NCI-H128 (cell line): ENCODE results near the gene SCGB3A1.

ENCODE experiments used
- DNase-seq: peaks from one replicate; lab custom pipeline; 2025; ENCODE audit not compliant: unreplicated experiment; lab: John Stamatoyannopoulos, UW

The SCGB3A1 gene

DNA sequence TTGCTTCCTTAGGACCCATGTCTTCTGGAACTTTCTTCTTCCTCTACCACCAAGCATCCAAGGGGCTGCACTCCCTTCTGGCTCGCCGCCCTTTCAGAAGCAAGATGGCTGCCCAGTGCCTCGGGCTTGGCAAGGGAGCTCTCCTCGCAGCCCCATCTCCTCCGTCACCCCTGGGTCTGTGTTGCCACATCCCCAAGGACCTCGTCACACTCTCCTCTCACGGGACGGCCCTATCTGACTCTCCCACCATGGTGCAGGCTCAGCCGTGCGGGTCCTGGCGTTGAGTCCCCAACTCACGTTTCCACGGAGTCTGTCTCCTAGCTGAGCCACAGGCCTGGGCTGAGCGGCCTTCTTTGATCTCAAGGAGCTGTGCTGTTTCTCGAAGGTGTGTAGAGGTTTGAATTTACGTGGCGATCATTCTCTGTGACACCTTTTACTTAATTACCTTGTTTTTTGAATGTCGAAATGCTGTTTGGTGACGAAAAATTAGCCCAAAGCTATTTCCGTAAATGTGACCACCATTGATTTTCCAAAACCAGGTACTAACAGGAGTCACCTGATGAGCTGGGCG, 15.0 kb upstream of the SCGB3A1 start:
- DNase-seq, result no peak

DNA sequence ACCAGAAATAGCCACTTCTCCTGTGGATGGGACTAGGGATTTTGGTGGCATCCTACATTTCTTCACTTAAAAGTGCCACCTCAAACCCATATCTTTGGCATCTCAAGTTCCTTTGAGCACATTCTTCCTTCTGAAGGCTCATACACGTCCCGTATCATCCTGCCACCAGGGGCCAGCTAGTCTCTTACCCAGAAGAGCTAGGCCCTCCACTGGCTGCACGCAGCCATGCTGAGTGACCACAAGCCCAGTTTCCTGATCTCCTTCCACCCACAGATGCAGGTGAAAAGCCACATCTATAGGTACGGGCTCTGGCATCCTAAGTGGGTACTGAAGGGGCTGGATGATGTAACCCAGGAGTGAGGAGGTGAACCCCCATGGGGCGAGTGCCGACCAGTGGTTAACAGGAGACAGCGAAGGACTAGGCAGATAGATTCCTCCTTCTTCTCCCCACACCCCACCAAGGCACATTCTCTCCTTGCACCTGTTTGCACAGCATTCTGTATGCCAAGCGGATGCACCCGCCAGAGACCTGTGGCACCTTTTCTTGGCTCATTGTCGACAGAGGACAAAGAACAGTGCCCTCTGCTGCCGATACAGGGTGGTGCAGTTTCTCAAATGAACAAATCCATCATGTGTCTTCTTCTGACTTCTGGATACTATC, 14.4 kb upstream of the SCGB3A1 start:
- no peak for DNase-seq

DNA sequence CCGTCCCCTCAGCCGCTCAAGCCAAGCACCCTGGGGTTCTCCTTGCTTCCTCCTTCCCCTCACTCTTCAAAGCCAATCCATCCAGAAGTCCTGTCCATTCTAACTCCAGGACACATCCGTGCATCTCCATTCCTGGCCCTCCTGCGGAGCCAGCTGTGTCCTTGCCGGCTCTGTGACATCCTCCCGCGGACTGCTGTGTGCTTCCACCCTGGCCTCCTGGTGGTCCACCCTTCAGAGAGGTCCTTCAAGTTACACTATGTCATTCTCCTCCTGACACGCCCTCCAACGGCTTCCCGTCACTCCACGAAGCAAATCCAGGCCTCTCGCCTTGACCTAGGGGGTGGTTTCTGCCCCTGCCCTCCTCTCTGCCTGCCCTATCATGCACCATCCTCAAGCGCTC, 13.0 kb upstream of the SCGB3A1 start:
- no peak for DNase-seq

DNA sequence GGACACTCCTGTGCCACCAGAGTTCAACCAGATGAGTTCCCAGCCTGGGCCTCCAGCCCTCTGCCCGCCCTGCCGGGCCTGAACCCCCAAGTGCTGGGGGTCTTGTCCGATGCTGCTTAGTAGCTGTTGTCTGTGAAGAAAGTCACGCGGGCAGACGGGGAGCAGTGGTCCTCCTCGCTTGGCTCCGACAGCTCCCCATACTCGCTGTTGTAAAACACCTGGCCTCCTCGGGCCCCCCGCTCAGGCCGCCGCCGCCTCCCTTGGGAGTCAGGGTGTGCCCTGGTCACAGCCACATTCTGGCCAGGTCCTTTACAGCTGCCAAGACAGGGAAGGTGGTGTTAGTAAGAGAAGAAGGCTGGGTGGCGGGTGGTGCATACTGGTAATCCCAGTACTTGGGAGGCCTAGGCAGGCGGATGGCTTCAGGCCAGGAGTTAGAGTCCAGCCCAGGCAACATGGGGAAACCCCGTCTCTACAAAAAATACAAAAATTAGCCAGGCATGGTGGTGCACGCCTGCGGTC, 11.8 kb upstream of the SCGB3A1 start:
- DNase-seq, result no peak

DNA sequence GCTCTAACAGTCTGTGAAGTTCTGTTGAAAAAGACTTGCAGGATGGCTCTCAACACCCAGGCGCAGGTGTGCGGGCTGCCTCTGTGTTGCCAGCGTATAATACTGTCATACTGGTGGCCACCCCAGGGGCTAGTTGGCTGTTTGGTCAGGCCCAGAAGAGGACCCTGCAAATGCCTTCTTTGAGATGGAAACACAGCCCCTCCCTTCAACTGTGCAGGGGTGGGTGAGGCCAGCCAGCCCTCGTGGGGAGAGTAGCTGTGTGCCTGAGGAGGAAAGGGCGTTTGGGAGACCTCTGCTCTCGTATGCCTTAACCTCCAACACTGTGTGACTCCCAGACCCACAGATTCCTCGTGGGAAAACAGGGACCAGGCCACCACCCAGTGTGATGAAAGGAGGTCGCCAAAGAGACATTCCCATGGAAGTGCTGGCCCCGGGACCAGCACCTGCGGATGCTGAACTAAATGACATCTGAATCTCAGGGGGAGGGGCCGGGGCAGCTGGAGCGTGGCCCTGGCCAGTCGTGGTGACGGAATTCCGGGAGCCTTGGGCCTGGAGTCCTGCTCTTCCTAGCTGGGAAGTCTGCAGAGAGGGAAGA, 11.3 kb upstream of the SCGB3A1 start:
- no peak for DNase-seq

DNA sequence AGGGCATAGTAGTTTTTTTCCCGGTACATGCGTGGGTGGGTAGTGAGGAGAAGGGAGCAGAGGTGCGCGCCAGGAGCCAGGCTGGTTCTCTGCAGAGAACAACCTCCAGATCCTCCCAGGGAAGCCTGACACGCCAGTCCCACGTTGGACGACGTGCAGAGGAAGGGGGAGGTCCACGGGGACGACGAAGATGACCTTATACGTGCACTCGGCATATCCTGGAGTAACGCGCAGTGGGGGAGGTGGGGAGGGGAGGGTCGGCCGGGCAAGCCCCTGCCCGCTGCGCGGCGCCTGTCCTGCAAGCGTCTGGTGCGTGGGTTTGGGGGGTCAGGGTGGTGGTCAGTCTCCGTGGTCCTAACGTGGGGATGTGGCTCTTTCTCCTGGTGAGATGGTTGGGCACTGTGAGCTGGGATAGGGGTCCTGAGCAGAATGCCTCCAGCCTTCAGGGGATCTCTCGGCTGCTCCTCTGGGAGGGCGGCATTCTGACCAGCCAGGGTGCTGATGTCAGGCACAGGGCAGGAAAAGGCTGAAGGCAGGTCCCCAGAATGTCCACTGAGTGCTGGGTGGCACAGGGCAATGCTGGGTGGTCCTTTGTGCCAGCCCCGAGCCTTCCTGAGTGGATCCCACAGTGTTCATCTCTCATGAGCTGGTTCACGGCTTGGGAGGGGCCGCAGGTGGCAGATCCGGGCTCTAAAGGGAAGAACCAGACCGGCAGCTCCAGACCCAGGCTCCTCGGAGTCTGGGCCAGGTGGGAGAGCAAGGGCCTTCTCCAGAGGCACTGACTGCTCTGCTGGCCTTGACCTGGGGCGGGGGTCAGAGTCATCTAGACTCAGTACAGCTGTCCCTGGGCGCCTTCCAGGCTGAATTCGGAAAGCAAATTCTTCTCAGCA, 10.5 kb upstream of the SCGB3A1 start:
- no peak for DNase-seq

DNA sequence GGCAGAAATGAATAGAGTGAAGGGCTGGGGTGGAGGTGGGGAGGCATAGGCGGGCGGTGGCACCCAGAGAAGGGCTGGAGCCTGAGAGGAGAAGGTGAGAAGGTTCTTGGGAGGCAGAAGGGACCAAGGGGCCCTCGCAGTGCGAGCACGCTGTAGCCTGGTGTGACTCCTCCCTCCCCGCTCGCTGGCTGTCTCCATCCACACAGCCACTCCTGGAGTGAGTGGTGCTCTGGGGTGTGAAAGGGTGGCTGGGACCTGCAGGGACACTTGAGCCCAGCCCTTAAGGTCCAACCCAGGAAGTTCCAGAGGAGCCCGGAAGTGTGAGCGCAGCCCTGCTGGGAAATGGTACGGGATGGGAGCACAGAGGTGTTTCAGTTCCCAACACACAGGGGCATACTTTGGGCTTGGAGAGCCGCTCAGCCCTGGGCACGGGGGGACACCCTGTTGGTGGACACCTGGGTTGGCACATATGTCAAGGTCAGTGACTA, 9.3 kb upstream of the SCGB3A1 start:
- DNase-seq, result no peak

DNA sequence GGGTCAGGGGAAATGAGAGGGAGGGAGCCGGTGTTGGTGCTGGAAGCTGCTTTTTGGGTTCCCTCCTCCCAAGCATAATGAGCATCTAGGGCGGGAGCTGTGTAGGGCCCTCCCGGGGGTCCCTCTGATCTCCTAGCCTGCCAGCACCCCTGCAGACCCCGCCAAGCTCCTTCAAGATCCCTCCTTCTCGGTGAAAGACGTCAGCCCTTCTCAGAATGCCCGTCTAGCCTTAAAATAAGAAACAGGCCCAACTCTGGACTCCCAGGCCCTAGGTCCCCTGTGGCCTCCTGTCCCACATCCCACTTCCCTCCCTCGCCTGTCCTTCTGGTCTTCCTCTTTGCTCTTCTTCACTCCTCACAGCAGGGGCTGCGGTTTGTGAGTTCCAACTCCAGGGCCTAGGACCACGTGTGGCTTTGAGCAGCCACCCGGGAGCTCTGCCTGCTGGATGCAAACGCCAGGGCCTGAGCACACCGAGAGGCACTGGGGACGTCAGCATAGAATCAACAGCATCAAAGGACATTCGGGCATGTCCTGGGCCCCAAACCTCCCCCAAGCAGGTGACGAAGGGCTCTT, 8.8 kb upstream of the SCGB3A1 start:
- no peak for DNase-seq

DNA sequence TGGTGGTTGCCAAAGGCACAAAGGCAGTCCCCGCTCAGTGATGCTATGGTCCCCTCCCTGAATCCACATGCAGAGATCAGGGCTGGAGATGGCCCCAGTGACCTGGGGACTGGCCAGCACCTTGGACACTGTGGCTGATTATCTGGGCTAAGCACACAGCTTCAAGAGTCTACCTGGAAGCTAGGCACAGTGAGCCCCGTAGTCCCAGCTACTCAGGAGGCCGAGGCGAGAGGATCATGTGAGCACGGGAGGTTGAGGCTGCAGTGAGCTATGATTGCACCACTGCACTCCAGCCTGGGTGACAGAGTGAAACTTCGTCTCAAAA, 8.3 kb upstream of the SCGB3A1 start:
- DNase-seq, result no peak

DNA sequence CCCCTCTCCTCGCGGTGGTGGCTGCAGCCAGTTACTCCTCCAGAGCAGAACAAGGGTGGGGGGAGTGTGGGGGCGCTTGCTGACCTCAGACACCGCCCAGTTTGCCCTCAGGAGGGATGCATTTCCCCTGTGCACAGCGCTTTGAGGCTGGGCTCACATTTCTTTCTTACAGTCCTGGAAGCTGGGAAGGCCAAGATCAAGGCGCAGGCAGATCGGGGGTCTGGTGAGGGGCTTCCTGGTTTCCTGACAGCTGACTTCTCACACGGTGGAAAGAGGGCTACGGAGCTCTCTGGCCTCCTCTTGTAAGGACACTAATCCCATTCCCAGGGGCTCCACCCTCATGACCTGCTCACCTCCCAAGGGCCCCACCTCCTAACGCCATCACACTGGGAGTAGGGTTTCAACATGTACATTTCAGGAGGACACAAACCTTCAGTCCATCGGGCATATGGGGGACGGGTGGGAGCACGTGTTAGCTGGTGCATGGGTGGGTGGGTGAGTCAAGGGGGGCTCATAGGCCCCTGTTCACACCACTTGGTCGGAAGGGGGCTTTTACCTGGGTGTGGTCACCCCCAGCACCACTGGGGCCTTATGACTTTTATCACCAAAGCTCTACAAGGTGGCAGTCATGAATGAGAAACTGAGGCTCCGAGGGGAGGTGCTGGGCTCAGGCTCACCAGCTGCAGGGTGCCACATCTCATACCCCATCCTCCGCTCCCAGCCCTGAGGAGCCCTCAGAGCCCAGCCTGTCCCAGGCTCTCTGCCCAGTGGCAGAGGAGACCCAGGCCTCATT, 7.7 kb upstream of the SCGB3A1 start:
- DNase-seq, result no peak

DNA sequence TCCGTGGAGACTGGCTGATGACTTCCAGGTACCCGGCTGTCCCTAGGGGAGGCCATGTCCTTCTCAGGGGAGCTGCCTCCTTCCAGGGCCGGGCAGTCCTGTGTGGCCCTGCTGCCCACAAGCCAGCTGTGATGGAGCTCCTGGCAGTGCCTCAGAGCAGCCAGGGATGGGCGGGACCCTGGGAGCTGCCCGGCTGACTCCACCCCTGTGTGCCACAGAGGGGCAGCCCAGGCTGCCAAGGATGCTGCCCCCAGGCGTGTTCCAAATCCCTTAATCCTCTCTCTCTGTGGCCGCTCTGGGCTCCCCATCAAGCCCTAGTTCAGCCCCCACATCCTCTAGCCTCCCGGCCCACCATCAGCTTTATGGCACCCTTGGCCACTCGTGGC, 7.0 kb upstream of the SCGB3A1 start:
- DNase-seq, result no peak

DNA sequence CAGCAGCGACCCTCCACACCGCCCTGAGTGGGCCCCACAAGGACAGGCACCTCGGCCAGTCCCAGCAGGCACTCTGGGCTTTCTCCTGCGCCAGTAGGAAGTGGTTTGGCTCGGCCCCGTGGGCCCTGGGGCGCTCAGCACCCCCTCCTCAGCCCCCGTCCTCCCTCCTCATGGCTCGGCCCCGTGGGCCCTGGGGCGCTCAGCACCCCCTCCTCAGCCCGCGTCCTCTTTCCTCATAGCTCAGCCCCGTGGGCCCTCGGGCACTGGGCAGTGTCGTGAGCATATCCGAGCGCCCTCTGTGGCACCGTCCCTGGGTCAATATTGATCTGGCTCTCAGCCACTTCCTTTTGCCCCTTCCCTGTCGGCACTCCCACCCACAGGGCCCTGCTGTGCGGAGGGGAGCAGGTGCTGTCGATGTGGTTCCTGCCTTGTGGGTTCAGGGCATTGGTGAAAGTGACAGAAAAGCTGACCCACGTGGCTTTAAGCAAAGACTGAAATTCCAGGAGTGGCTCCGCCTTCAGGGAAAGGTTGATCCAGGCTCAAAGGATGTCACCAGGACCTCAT, 5.5 kb upstream of the SCGB3A1 start:
- no peak for DNase-seq

DNA sequence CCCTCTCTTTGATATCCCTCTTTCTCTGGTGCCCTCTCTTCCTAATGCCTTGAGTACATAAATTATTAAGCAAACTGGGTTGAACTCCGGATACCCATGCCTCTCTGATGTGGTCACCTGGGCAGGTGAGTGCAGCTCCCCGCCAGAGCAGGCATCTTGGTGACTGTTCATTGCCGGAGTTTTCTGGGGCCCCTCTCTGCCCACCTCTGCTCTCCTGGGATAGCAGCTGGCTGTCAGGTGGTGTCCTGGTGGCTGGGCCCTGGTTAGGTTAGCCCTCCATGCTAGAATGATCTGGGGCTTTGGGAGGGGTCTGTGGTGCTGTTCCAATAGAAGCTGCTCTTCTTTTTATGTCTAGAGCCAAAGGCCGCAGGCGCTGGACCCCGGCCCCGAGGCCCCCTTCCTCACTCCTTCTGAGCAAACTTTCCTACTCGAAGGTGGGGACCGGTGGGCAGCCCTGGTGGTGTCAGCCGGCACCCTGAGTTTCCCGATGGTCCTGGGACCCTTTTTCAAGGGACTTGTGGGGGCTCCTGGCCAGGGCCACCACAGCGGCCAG, 4.9 kb upstream of the SCGB3A1 start:
- no peak for DNase-seq

DNA sequence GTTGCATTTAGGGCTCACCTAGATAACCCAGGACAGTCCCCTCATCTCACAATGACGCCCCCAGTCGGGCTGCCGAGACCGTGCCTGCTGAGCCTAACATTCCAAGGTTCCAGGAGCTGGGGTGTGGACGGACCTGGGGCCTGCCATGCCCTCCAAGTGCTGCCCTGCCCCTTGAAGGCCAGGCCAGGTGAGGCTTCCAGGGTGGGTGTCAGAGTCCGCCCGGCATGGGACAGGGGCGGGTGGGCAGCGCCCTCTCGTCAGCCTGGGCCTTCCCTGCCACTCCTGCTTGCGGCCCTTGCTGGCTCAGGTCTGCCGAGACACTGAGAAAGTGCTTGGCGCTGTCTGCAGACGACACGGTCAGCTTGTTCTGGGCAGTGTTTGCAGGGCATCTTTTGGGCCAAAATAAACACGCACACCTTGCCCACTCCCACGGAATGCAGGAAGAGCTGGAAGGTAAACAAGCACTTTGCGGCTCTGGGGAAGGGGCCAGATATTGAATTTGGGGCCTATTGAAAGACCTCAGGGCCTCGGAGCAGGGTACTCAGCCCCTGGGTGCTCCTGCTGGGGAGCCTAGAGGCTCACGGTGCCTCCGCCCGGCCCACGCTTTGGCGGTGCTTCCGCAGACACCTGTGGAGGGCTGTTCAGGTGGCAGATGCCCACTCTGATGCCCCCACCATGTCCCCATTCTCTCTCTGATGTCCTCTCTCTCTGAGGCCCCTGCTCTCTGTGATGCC, 4.2 kb upstream of the SCGB3A1 start:
- DNase-seq, result no peak

DNA sequence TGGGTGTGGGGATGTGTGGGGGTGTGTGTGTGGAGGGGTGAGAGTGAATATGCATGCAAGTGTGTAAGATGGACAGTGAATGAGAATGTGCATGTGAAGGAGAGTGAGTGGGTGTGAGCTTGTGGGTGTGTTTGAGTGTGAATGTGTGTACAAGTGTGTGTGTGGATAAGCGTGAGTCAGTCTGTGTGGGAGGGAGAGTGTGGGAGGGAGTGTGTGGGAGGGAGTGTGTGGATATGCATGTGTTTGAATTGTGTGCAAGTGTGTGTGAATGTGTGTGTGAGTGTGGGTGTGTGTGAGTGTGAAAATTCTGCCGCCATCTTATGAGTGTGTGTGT, 3.7 kb upstream of the SCGB3A1 start:
- DNase-seq, result no peak

DNA sequence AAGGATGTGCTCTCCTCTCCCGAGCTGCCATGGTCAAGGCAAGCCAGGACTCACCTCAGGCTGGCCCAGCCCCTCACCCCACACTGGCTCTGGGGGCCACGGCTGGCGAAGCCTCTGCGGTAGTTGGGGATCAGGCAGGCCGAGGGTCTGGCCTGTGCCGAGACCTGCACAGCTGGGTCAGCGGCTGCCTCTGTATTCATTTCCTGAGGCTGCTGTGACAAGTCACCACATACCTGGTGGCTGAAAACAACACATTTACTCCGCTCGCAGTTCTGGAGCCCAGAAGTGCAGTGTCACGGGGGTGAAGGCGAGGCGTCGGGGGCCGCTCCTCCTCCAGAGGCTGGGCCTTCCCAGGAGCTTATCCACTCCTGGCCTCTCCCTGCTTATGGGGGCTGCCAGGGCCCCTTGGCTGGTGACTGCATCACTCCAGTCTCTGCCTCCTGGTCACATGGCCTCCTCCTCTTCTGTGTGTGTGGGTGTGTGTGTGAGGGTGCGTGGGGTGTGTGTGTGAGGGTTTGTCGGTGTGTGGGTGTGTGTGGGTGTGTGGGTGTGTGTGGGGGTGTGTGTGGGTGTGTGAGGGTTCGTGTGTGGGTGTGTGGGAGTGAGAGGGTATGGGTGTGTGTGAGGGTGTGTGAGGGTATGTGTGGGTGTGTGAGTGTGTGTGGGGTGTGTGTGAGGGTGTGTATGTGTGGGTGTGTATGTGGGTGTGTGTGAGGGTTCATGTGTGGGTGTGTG, 3.2 kb upstream of the SCGB3A1 start:
- DNase-seq, result no peak

DNA sequence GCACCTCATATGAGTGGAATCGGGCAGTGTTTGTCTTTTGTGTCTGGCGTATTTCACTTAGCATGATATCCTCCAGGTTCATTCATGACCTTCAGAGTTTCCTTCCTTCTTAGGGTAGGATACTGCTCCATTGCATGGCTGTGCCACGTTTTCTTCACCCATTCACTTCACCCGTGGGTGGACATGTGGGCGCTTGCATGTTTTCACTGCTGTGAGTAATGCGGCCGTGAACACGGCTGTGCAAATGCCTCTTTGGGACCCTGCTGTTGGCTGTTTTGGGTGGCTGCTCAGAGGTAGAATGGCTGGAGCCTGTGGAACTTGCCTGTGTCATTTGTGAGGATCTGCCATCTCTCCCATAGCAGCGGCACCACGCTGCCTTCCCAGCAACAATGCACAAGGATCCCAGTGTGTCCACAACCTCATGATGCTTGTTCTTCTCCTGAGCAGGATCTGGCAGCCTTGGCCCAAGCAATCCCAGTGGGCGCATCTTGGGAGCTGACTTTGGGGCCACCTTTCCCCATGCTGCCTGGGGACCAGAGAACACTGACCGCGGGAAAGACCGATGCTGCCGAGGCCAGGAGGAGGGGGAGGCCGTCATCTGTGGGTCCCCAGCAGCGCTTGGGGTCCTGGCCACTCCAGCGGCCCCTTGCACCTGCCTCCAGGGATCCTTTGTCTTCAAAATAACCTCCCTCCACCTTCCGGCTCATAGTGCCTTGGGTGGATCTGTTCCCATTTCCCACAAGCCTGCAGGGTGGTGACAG, 2.3 kb upstream of the SCGB3A1 start:
- DNase-seq, result no peak

DNA sequence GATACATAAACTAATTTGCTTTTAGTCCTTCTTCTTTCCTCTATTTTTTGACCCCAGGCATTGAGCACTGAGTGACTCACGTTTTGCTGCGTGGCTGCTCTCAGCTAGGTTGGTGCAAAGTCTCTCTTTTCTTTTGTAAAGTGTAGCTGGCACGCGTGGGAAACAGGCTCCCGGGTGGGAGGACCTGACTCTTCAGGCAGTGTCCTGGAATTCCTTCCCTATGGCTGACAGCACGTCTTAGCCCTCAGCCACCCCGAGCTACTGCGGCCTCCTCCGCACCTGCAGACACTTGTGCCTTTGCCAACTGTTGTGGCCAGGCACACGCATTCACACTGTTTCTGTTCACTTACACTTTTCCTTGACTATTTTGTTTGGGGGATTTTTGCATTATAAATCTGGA, 877 bp upstream of the SCGB3A1 start:
- no peak for DNase-seq
